Neural cell (in vitro differentiated cells): ENCODE results near the gene HTR7. TPM values are rescaled to one million over a fixed set of nuclear protein-coding genes. Genes with fewer than 3 reads are reported as not detected.
"Not testable (repeated sequence)": the region's sequence is repeated elsewhere in the genome, so short reads cannot be mapped to it uniquely, and the experiment has no call there.

Source experiments
- H2AFZ ChIP-seq: fragments of 200-600, 300-800 bp; sonication (generic), shearing (Covaris generic); 2 replicates; pipeline ENCODE4 v1.6.0; 2014; ENCODE audit warnings: low read depth, mild to moderate bottlenecking, antibody characterized with exemption, low read length, moderate library complexity
- H3F3A ChIP-seq: fragments of 200-600 bp; shearing (Covaris generic); 2 replicates; pipeline ENCODE4 v1.6.1; 2016; ENCODE audit warnings: mild to moderate bottlenecking, moderate library complexity, mixed read lengths, antibody characterized with exemption, low read length; ENCODE audit not compliant: insufficient read depth, poor library complexity, severe bottlenecking
- H3K27ac ChIP-seq: fragments of 200-600, 300-800 bp; sonication (generic), shearing (Covaris generic); 2 replicates; pipeline ENCODE4 v1.5.1; 2014; ENCODE audit warnings: mild to moderate bottlenecking, low read length, moderate library complexity
- H3K27me3 ChIP-seq: fragments of 300-800, 200-600 bp; sonication (generic), shearing (Covaris generic); 2 replicates; pipeline ENCODE4 v1.6.0; 2014; ENCODE audit warnings: mild to moderate bottlenecking, low read depth, low read length, moderate library complexity; ENCODE audit not compliant: insufficient read depth
- H3K36me3 ChIP-seq: fragments of 300-800, 200-600 bp; sonication (generic), shearing (Covaris generic); 2 replicates; pipeline ENCODE4 v1.5.1; 2014; ENCODE audit warnings: mild to moderate bottlenecking, antibody characterized with exemption, low read length, moderate library complexity; ENCODE audit not compliant: insufficient read depth
- H3K4me2 ChIP-seq: fragments of 300-800, 200-600 bp; sonication (generic), shearing (Covaris generic); 2 replicates; pipeline ENCODE4 v1.6.0; 2014; ENCODE audit warnings: mild to moderate bottlenecking, low read length
- H3K4me3 ChIP-seq: fragments of 300-800, 200-600 bp; sonication (generic), shearing (Covaris generic); 2 replicates; pipeline ENCODE4 v1.5.1; 2014; ENCODE audit warnings: mild to moderate bottlenecking, low read length, moderate library complexity
- H3K79me2 ChIP-seq: fragments of 200-600 bp; shearing (Covaris generic); replicated peaks from 2 replicates; pipeline ENCODE4 v1.6.0; 2014; ENCODE audit warnings: mild to moderate bottlenecking, low read length, moderate library complexity; ENCODE audit not compliant: insufficient read depth
- H3K9ac ChIP-seq: fragments of 300-800, 200-600 bp; sonication (generic), shearing (Covaris generic); 2 replicates; pipeline ENCODE4 v1.6.1; 2016; ENCODE audit warnings: mild to moderate bottlenecking, low read length, mixed read lengths
- H3K9me2 ChIP-seq: fragments of 200-600 bp; shearing (Covaris generic); 2 replicates; pipeline ENCODE4 v1.6.1; 2016; ENCODE audit warnings: mild to moderate bottlenecking, low read length, mixed read lengths; ENCODE audit not compliant: insufficient read depth
- H3K9me3 ChIP-seq: fragments of 200-600, 300-800 bp; sonication (generic), shearing (Covaris generic); 2 replicates; pipeline ENCODE4 v1.6.1; 2016; ENCODE audit warnings: mild to moderate bottlenecking, mixed run types, low read length, moderate library complexity, mixed read lengths
- H4K20me1 ChIP-seq: fragments of 200-600 bp; shearing (Covaris generic); 2 replicates; pipeline ENCODE4 v1.6.1; 2016; ENCODE audit warnings: mild to moderate bottlenecking, mixed run types; ENCODE audit not compliant: insufficient read depth
- EP300 ChIP-seq: fragments of 450-650 bp; conservative IDR thresholded peaks from 2 replicates; pipeline ENCODE4 v1.6.1; 2014; ENCODE audit warnings: antibody characterized with exemption, mild to moderate bottlenecking, moderate library complexity; ENCODE audit not compliant: poor library complexity, severe bottlenecking
- EZH2 ChIP-seq: fragments of 200-600, 300-800 bp; shearing (Covaris generic), sonication (generic); IDR thresholded peaks from 2 replicates; pipeline ENCODE4 v1.6.1; 2014; ENCODE audit warnings: antibody characterized with exemption, low read length, borderline replicate concordance, mild to moderate bottlenecking; ENCODE audit not compliant: insufficient read depth, poor library complexity, severe bottlenecking
- MXI1 ChIP-seq: fragments of 450-650 bp; conservative IDR thresholded peaks from 2 replicates; pipeline ENCODE4 v1.6.1; 2014; ENCODE audit warnings: antibody characterized with exemption, mild to moderate bottlenecking; ENCODE audit not compliant: poor library complexity, severe bottlenecking
- POLR2AphosphoS5 ChIP-seq: IDR thresholded peaks from 2 replicates; pipeline ENCODE4 v1.6.1; 2012
- RAD21 ChIP-seq: fragments of 450-650 bp; conservative IDR thresholded peaks from 2 replicates; pipeline ENCODE4 v1.6.1; 2014; ENCODE audit warnings: antibody characterized with exemption, mild to moderate bottlenecking, moderate library complexity
- SMC3 ChIP-seq: fragments of 450-650 bp; conservative IDR thresholded peaks from 2 replicates; pipeline ENCODE4 v1.6.1; 2014; ENCODE audit warnings: antibody characterized with exemption, mild to moderate bottlenecking, moderate library complexity; ENCODE audit not compliant: poor library complexity
- TAF1 ChIP-seq: IDR thresholded peaks from 2 replicates; pipeline ENCODE4 v1.6.1; 2012; ENCODE audit warnings: low read depth
- polyA plus RNA-seq: library from polyadenylated mRNA; depleted of rRNA; stranded (reverse); fragments of >200 nt; gene quantifications from 2 replicates; pipeline ENCODE4 v1.2.3, GENCODE V29; 2014
- TF ChIP-seq, protein P1 (sequence below): fragments of 450-650 bp; IDR thresholded peaks from 2 replicates; pipeline ENCODE4 v1.5.1; 2014; ENCODE audit warnings: antibody characterized with exemption, mild to moderate bottlenecking, moderate library complexity; ENCODE audit not compliant: poor library complexity, severe bottlenecking
- TF ChIP-seq, protein P2 (sequence below): IDR thresholded peaks from 2 replicates; pipeline ENCODE4 v1.6.1; 2012; ENCODE audit warnings: borderline replicate concordance

The HTR7 gene
- polyA plus RNA-seq, 1 donor from 2014 or later, result 0.95 TPM

DNA sequence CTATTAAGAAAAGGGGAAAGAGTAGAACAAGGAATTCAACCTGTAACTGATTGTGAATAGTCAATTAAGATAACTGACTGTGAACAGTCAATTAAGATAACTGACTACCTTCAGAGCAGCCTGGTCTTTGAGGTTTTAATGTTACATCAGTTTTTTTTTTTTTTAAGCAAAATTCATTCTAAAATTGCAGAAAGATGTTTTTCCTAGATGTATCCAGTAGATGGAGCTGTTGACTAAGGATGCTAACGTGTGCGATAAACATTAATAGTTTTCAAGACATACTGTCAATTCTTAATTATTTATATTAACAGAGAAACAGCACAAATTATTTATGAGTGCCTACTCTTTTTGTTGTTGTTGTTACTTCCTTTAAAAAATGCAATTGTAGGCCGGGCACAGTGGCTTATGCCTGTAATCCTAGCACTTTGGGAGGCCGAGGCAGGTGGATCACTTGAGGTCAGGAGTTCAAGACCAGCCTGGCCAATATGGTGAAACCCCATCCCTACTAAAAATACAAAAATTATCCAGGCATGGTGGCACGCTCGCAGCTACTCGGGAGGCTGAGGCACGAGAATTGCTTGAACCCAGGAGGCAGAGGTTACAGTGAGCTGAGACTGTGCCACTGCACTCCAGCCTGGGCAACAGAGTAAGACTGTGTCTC is 22.4 kb upstream of the HTR7 start:
- H3K9me3 ChIP-seq, H2AFZ ChIP-seq, H3F3A ChIP-seq, H3K27ac ChIP-seq, H3K9me2 ChIP-seq, H3K27me3 ChIP-seq, H3K79me2 ChIP-seq, H3K4me2 ChIP-seq, H3K36me3 ChIP-seq, H3K9ac ChIP-seq, H4K20me1 ChIP-seq, H3K4me3 ChIP-seq: not testable (repeated sequence)
- peak; percentile 86 for TF ChIP-seq RAD21
- peak; percentile 84 for TF ChIP-seq SMC3
- TF ChIP-seq, protein P1, sequence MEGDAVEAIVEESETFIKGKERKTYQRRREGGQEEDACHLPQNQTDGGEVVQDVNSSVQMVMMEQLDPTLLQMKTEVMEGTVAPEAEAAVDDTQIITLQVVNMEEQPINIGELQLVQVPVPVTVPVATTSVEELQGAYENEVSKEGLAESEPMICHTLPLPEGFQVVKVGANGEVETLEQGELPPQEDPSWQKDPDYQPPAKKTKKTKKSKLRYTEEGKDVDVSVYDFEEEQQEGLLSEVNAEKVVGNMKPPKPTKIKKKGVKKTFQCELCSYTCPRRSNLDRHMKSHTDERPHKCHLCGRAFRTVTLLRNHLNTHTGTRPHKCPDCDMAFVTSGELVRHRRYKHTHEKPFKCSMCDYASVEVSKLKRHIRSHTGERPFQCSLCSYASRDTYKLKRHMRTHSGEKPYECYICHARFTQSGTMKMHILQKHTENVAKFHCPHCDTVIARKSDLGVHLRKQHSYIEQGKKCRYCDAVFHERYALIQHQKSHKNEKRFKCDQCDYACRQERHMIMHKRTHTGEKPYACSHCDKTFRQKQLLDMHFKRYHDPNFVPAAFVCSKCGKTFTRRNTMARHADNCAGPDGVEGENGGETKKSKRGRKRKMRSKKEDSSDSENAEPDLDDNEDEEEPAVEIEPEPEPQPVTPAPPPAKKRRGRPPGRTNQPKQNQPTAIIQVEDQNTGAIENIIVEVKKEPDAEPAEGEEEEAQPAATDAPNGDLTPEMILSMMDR, result peak; percentile 82

DNA sequence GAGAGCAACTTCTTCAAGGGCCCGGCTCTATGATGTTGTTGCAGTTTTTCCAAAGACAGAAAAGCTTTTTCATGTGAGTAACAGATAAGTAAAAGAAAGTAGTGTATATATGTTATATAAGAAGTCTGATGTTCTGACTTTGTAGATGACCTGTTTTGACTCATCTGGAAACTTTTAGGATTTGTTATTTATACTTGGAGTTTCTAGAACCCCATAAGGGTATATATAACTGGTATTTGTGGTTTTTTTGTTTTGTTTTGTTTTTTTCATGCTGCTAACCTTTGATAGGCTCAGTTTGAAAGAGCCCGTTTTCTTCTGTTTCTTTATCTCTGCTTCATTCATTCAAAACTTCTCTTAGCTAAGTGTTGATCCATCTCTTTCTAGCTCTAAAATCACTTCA is 21.2 kb upstream of the HTR7 start:
- Histone ChIP-seq H3K4me2 (no peak overlapping the region), H3K36me3 (peaks cover 8% of the 10 kb centered on the region), H3F3A (no peaks in the 10 kb centered on the region), H3K4me3 (no peak overlapping the region), H3K9me3 (no peaks in the 10 kb centered on the region), H3K9ac (no peak overlapping the region), H3K27me3 (no peaks in the 10 kb centered on the region), H2AFZ (no peak overlapping the region), H3K27ac (no peak overlapping the region), H3K79me2 (peaks cover 2% of the 10 kb centered on the region), H3K9me2 (no peaks in the 10 kb centered on the region), H4K20me1 (no peaks in the 10 kb centered on the region)
- TF ChIP-seq MXI1 (no peak), SMC3 (no peak), TAF1 (no peak), EZH2 (no peak), RAD21 (no peak), EP300 (no peak), POLR2AphosphoS5 (no peak)
- TF ChIP-seq, protein P1, result no peak
- TF ChIP-seq, protein P2, sequence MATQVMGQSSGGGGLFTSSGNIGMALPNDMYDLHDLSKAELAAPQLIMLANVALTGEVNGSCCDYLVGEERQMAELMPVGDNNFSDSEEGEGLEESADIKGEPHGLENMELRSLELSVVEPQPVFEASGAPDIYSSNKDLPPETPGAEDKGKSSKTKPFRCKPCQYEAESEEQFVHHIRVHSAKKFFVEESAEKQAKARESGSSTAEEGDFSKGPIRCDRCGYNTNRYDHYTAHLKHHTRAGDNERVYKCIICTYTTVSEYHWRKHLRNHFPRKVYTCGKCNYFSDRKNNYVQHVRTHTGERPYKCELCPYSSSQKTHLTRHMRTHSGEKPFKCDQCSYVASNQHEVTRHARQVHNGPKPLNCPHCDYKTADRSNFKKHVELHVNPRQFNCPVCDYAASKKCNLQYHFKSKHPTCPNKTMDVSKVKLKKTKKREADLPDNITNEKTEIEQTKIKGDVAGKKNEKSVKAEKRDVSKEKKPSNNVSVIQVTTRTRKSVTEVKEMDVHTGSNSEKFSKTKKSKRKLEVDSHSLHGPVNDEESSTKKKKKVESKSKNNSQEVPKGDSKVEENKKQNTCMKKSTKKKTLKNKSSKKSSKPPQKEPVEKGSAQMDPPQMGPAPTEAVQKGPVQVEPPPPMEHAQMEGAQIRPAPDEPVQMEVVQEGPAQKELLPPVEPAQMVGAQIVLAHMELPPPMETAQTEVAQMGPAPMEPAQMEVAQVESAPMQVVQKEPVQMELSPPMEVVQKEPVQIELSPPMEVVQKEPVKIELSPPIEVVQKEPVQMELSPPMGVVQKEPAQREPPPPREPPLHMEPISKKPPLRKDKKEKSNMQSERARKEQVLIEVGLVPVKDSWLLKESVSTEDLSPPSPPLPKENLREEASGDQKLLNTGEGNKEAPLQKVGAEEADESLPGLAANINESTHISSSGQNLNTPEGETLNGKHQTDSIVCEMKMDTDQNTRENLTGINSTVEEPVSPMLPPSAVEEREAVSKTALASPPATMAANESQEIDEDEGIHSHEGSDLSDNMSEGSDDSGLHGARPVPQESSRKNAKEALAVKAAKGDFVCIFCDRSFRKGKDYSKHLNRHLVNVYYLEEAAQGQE, result no peak
